Ovary (tissue), 9 donors: ENCODE data around the gene TGM2. TPM values are rescaled to one million over a fixed set of nuclear protein-coding genes. Genes with fewer than 3 reads are reported as not detected.

Experiments used
- DNase-seq, 5 donors: peaks; one replicate each; pipeline ENCODE4 v3.0.0-alpha.2; 2019 to 2020
- H3K27ac ChIP-seq, 2 donors: fragments of 200-600 bp; one replicate each; pipeline versions ENCODE4 v1.5.1 to v1.8.0; 2019 to 2022
- H3K27me3 ChIP-seq: fragments of 200-600 bp; one replicate; pipeline ENCODE4 v1.8.0; 2022
- H3K36me3 ChIP-seq: fragments of 200-600 bp; sonication (generic); one replicate; pipeline ENCODE4 v1.5.1; 2019
- H3K4me1 ChIP-seq: one replicate; pipeline ENCODE4 v1.8.1; 2013; ENCODE audit warnings: mild to moderate bottlenecking, moderate library complexity; ENCODE audit not compliant: insufficient read depth
- H3K4me3 ChIP-seq: fragments of 200-600 bp; sonication (generic); one replicate; pipeline ENCODE4 v1.5.1; 2017
- H3K9me3 ChIP-seq, 2 donors: fragments of 200-600 bp in 1 of 2; sonication (generic) in 1 of 2; one replicate each; pipeline versions ENCODE4 v1.5.1 to v1.8.1; 2013 to 2019; ENCODE audit warnings: mild to moderate bottlenecking in 1 of 2, moderate library complexity in 1 of 2
- CTCF ChIP-seq, 3 donors: fragments of 450-650 bp in 2 of 3; fragments of 200-600 bp in 1 of 3; IDR thresholded peaks; one replicate each; pipeline versions ENCODE4 v1.5.1 to v1.8.0; 2016 to 2022; ENCODE audit warnings: antibody characterized with exemption in 3 of 3, mild to moderate bottlenecking in 1 of 3
- EP300 ChIP-seq: sonication (generic); formaldehyde crosslinking; IDR thresholded peaks from one replicate; pipeline ENCODE4 v1.6.1; 2017; ENCODE audit warnings: antibody characterized with exemption
- POLR2A ChIP-seq: fragments of 450-650 bp; IDR thresholded peaks from one replicate; pipeline ENCODE4 v1.6.1; 2017; ENCODE audit warnings: antibody characterized with exemption, mild to moderate bottlenecking, moderate library complexity
- WGBS, 3 donors: extraction: QIAGEN DNeasy Blood & Tissue Kit in 1 of 3; methylation state at CpG; one replicate each; pipeline versions ENCODE4 v1.1.5 to v1.1.7; 2013 to 2017; 5-methylcytosine and 5-hydroxymethylcytosine counted together
- intact Hi-C, 4 donors: fragments of 100-400 bp; cut with DNase I; formaldehyde crosslinking; loops; one replicate each; pipeline versions ENCODE4 v1.11.0 to v1.15.1; 2022 to 2023
- polyA plus RNA-seq, 2 donors: library from polyadenylated mRNA; stranded (reverse); fragments of 200-250 nt in 1 of 2; fragments of 350-450 nt in 1 of 2; fragmentation: Illumina TruSeq in 1 of 2; extraction: RNeasy Lipid Tissue Mini Kit (QIAGEN cat#74804) in 1 of 2; gene quantifications; one replicate each; pipeline ENCODE4 v1.2.3, GENCODE V29; 2013 to 2014
- total RNA-seq, 7 donors: library from RNA; depleted of rRNA in 2 of 7; stranded (reverse); fragments of >200 nt in 2 of 7; fragmentation: NEBNext Ultra II Directional in 3 of 7; extraction: Animal tissue kit (Norgen Biotek cat#: 25700) in 3 of 7; gene quantifications; one replicate each; pipeline versions ENCODE4 v1.1.0 to v1.2.4, GENCODE V29; 2016 to 2023
- donor health status: DM: no; HTN: no; CAD: no; lungs with moderate emphysema.
- donor health status: DM: no; HTN: no; CAD: no.
- donor health status: Bipolar disorder and iron deficiency.
- donor health status: DM: yes; HTN: yes; CAD: no.
- donor health status: DM: no; HTN: no; CAD: no.
- donor health status: DM: yes; HTN: yes; CAD: no.

Gene TGM2
- total and polyA plus RNA-seq, 9 donors: 15.0 to 320 (median 52.8) TPM

- Histone ChIP-seq H3K27ac (no peak overlapping the region), H3K27me3 (no peaks in the 10 kb centered on the region), H3K9me3 (no peaks in the 10 kb centered on the region), H3K36me3 (no peaks in the 10 kb centered on the region), H3K4me3 (no peak overlapping the region), H3K4me1 (no peaks in the 10 kb centered on the region)
- intact Hi-C loops: no loop called here
- TF ChIP-seq POLR2A: no peak
- no peak for TF ChIP-seq CTCF (IDR thresholded peaks at IDR 0.05)
- no peak for TF ChIP-seq EP300
- no peak for DNase-seq
- WGBS, 3 donors: 62 to 76% (median 75%) methylated on average over 2 of the region's 2 CpGs
Measured at GRCh38 chr20:38203981-38204357, 38.9 kb upstream of the TGM2 start.

GRCh38 chr20:38203337-38203980 lies 38.4 kb upstream of the TGM2 start:
- TF ChIP-seq POLR2A (no peak), CTCF (IDR thresholded peaks at IDR 0.05) (no peak), EP300 (no peak)
- Histone ChIP-seq H3K4me1 (no peaks in the 10 kb centered on the region), H3K27me3 (no peaks in the 10 kb centered on the region), H3K36me3 (no peaks in the 10 kb centered on the region), H3K9me3 (no peaks in the 10 kb centered on the region), H3K4me3 (no peak overlapping the region), H3K27ac (no peak overlapping the region)
- intact Hi-C loops: no loop called here
- no peak for DNase-seq
- WGBS, 3 donors: 70 to 74% (median 71%) methylated on average over 6 of the region's 6 CpGs

- DNase-seq: no peak
- no peaks in the 10 kb centered on the region for H3K27me3 ChIP-seq
- intact Hi-C loops: no loop called here
Measured at GRCh38 chr20:38202982-38203293, 37.9 kb upstream of the TGM2 start.

GRCh38 chr20:38202153-38202981 lies 37.3 kb upstream of the TGM2 start:
- DNase-seq: no peak
- no peaks in the 10 kb centered on the region for H3K9me3 ChIP-seq
- H3K4me3 ChIP-seq: no peak overlapping the region
- H3K27ac ChIP-seq: no peak overlapping the region
- H3K27me3 ChIP-seq: no peaks in the 10 kb centered on the region
- 78 to 84% (median 82%) methylated on average over 12 of the region's 12 CpGs for WGBS, 3 donors
- no peaks in the 10 kb centered on the region for H3K4me1 ChIP-seq
- intact Hi-C loops: no loop called here
- TF ChIP-seq CTCF (IDR thresholded peaks at IDR 0.05) (no peak), POLR2A (no peak), EP300 (no peak)
- H3K36me3 ChIP-seq: no peaks in the 10 kb centered on the region

More at GRCh38 chr20:38202982-38203293, 37.9 kb upstream of the TGM2 start:
- Histone ChIP-seq H3K9me3 (no peaks in the 10 kb centered on the region), H3K4me3 (no peak overlapping the region), H3K27ac (no peak overlapping the region), H3K4me1 (no peaks in the 10 kb centered on the region), H3K36me3 (no peaks in the 10 kb centered on the region)
- TF ChIP-seq CTCF (IDR thresholded peaks at IDR 0.05): no peak
- WGBS, 3 donors: 74 to 87% (median 84%) methylated on average over 8 of the region's 8 CpGs
